Measurements from ENCODE around the gene GOPC.

GRCh38 chr6:117603821-117604220, 1.5 kb upstream of the GOPC start:
- TF ChIP-seq CTCF (conservative IDR thresholded peaks at IDR 0.05 in 1 of 2, IDR thresholded peaks at IDR 0.05 in 1 of 2; ENCODE audit: extremely low read depth in 1 of 2, insufficient read depth in 1 of 2, low read depth in 1 of 2, low read length in 2 of 2) (no peak), EZH2 (IDR thresholded peaks at IDR 0.05; ENCODE audit: borderline replicate concordance, low read length) (no peak)
